ENCODE data around the gene C1QL4. TPM values are rescaled to one million over a fixed set of nuclear protein-coding genes. Genes with fewer than 3 reads are reported as not detected.

C1QL4 gene
- polyA plus RNA-seq, 1 donor from 2014 or later: 13.7 TPM

GRCh38 chr12:49284672-49285071 is 52.3 kb downstream of the C1QL4 start:
- no peak overlapping the region for H3K9ac ChIP-seq (ENCODE audit: low read length)
- no peaks in the 10 kb centered on the region for H3K9me2 ChIP-seq (ENCODE audit: insufficient read depth, low read length)
- no peaks in the 10 kb centered on the region for H3F3A ChIP-seq (ENCODE audit: insufficient read depth, low read length, poor library complexity, severe bottlenecking)
- no peaks in the 10 kb centered on the region for H3K36me3 ChIP-seq (ENCODE audit: insufficient read depth, low read length)
- H3K4me3 ChIP-seq (ENCODE audit: low read length): no peak overlapping the region
- no peaks in the 10 kb centered on the region for H4K20me1 ChIP-seq (ENCODE audit: insufficient read depth)
- TF ChIP-seq CTCF (IDR thresholded peaks at IDR 0.05; ENCODE audit: poor library complexity, severe bottlenecking) (no peak), EP300 (conservative IDR thresholded peaks at IDR 0.05; ENCODE audit: poor library complexity, severe bottlenecking) (no peak), EZH2 (IDR thresholded peaks at IDR 0.05; ENCODE audit: borderline replicate concordance, insufficient read depth, low read length, poor library complexity, severe bottlenecking) (no peak), POLR2AphosphoS5 (IDR thresholded peaks at IDR 0.05) (no peak), MXI1 (conservative IDR thresholded peaks at IDR 0.05; ENCODE audit: poor library complexity, severe bottlenecking) (no peak), RAD21 (conservative IDR thresholded peaks at IDR 0.05) (no peak), REST (IDR thresholded peaks at IDR 0.05; ENCODE audit: borderline replicate concordance) (no peak), SMC3 (conservative IDR thresholded peaks at IDR 0.05; ENCODE audit: poor library complexity) (no peak), TAF1 (IDR thresholded peaks at IDR 0.05; ENCODE audit: low read depth) (no peak)
- H3K4me2 ChIP-seq (ENCODE audit: low read length): no peak overlapping the region
- H3K27me3 ChIP-seq (ENCODE audit: insufficient read depth, low read depth, low read length): no peaks in the 10 kb centered on the region
- H3K27ac ChIP-seq (ENCODE audit: low read length): no peak overlapping the region
- H2AFZ ChIP-seq (ENCODE audit: low read depth, low read length): no peak overlapping the region
- H3K79me2 ChIP-seq (replicated peaks; ENCODE audit: insufficient read depth, low read length): no peaks in the 10 kb centered on the region
- no peaks in the 10 kb centered on the region for H3K9me3 ChIP-seq (ENCODE audit: low read length)

- no peak overlapping the region for H3K27ac ChIP-seq (ENCODE audit: low read length)
- H3K4me2 ChIP-seq (ENCODE audit: low read length): no peak overlapping the region
- no peaks in the 10 kb centered on the region for H4K20me1 ChIP-seq (ENCODE audit: insufficient read depth)
- no peaks in the 10 kb centered on the region for H3K9me3 ChIP-seq (ENCODE audit: low read length)
- no peak overlapping the region for H3K9ac ChIP-seq (ENCODE audit: low read length)
- H3K9me2 ChIP-seq (ENCODE audit: insufficient read depth, low read length): no peaks in the 10 kb centered on the region
- no peak overlapping the region for H2AFZ ChIP-seq (ENCODE audit: low read depth, low read length)
- no peaks in the 10 kb centered on the region for H3F3A ChIP-seq (ENCODE audit: insufficient read depth, low read length, poor library complexity, severe bottlenecking)
- H3K27me3 ChIP-seq (ENCODE audit: insufficient read depth, low read depth, low read length): no peaks in the 10 kb centered on the region
- H3K36me3 ChIP-seq (ENCODE audit: insufficient read depth, low read length): no peaks in the 10 kb centered on the region
- no peak overlapping the region for H3K4me3 ChIP-seq (ENCODE audit: low read length)
- TF ChIP-seq SMC3 (conservative IDR thresholded peaks at IDR 0.05; ENCODE audit: poor library complexity) (no peak), RAD21 (conservative IDR thresholded peaks at IDR 0.05) (no peak), CTCF (IDR thresholded peaks at IDR 0.05; ENCODE audit: poor library complexity, severe bottlenecking) (no peak), POLR2AphosphoS5 (IDR thresholded peaks at IDR 0.05) (no peak), REST (IDR thresholded peaks at IDR 0.05; ENCODE audit: borderline replicate concordance) (no peak), MXI1 (conservative IDR thresholded peaks at IDR 0.05; ENCODE audit: poor library complexity, severe bottlenecking) (no peak), EZH2 (IDR thresholded peaks at IDR 0.05; ENCODE audit: borderline replicate concordance, insufficient read depth, low read length, poor library complexity, severe bottlenecking) (no peak), TAF1 (IDR thresholded peaks at IDR 0.05; ENCODE audit: low read depth) (no peak), EP300 (conservative IDR thresholded peaks at IDR 0.05; ENCODE audit: poor library complexity, severe bottlenecking) (no peak)
- no peaks in the 10 kb centered on the region for H3K79me2 ChIP-seq (replicated peaks; ENCODE audit: insufficient read depth, low read length)
Measured at GRCh38 chr12:49283541-49284429, 53.2 kb downstream of the C1QL4 start.
